IMR-90 (cell line): ENCODE data around the gene ACSF2. TPM values are rescaled to one million over a fixed set of nuclear protein-coding genes. Genes with fewer than 3 reads are reported as not detected.

ENCODE experiments used
- ATAC-seq: fragments of 200-7000 bp; cut with Tn5 transposase; 2 replicates; pipeline ENCODE4 v1.9.1; 2020; ENCODE audit warnings: low read depth, mild to moderate bottlenecking, moderate library complexity
- BruUV-seq: library from RNA; stranded (reverse); fragments of 400-500 nt; replicated peaks from 2 replicates; lab custom pipeline; 2021; lab: Mats Ljungman, UMichigan
- CTCF ChIA-PET: fragments of 300-600 bp; formaldehyde crosslinking; extraction: SDS; loops from one replicate; lab custom pipeline; 2021; ENCODE audit warnings: antibody characterized with exemption; lab: Yijun Ruan, JAX
- POLR2A ChIA-PET: fragments of 300-600 bp; sonication (Branson Sonifier 250); formaldehyde crosslinking; loops from one replicate; lab custom pipeline; 2022; ENCODE audit warnings: antibody characterized with exemption; ENCODE audit not compliant: unreplicated experiment; lab: Charles Lee
- DNase-seq: peaks from one replicate; pipeline ENCODE4 v3.0.0; 2013
- H2AFZ ChIP-seq: replicated peaks from 2 replicates; pipeline ENCODE3; 2013; ENCODE audit warnings: low read length, mild to moderate bottlenecking; ENCODE audit not compliant: poor library complexity
- H2AK5ac ChIP-seq: 2 replicates; pipeline ENCODE4 v1.6.1; 2013; ENCODE audit warnings: low read depth, low read length, inconsistent platforms
- H2AK9ac ChIP-seq: replicated peaks from 2 replicates; pipeline ENCODE3; 2013; ENCODE audit warnings: mild to moderate bottlenecking, low read depth, low read length, moderate library complexity; ENCODE audit not compliant: poor library complexity
- H2BK120ac ChIP-seq: 2 replicates; pipeline ENCODE4 v1.6.1; 2013; ENCODE audit warnings: low read depth, low read length, inconsistent platforms
- H2BK15ac ChIP-seq: 3 replicates; pipeline ENCODE4 v1.6.1; 2013; ENCODE audit warnings: low read depth, low read length, inconsistent platforms
- H2BK20ac ChIP-seq: 2 replicates; pipeline ENCODE4 v1.6.1; 2013; ENCODE audit warnings: low read depth, mild to moderate bottlenecking, inconsistent platforms, low read length, moderate library complexity
- H2BK5ac ChIP-seq: 2 replicates; pipeline ENCODE4 v1.6.1; 2013; ENCODE audit warnings: mild to moderate bottlenecking, low read depth, low read length, inconsistent platforms; ENCODE audit not compliant: poor library complexity, severe bottlenecking
- H3K14ac ChIP-seq: replicated peaks from 2 replicates; pipeline ENCODE4 v1.6.1; 2013; ENCODE audit warnings: low read depth, low read length, inconsistent platforms
- H3K18ac ChIP-seq: 2 replicates; pipeline ENCODE4 v1.6.1; 2013; ENCODE audit warnings: low read depth, low read length, control low read depth
- H3K23ac ChIP-seq: 2 replicates; pipeline ENCODE4 v1.6.1; 2013; ENCODE audit warnings: low read depth, low read length, inconsistent platforms
- H3K27ac ChIP-seq: 2 replicates; pipeline ENCODE4 v1.5.1; 2013; ENCODE audit warnings: mild to moderate bottlenecking, control low read depth, low read length; ENCODE audit not compliant: insufficient read depth
- H3K27me3 ChIP-seq: 2 replicates; pipeline ENCODE4 v1.6.1; 2013; ENCODE audit warnings: low read length; ENCODE audit not compliant: control insufficient read depth, insufficient read depth
- H3K36me3 ChIP-seq: 2 replicates; pipeline ENCODE4 v1.6.1; 2013; ENCODE audit warnings: low read length, mixed read lengths; ENCODE audit not compliant: control insufficient read depth, insufficient read depth
- H3K4ac ChIP-seq: 2 replicates; pipeline ENCODE4 v1.6.1; 2013; ENCODE audit warnings: low read depth, low read length, inconsistent platforms
- H3K4me1 ChIP-seq: 2 replicates; pipeline ENCODE4 v1.6.1; 2013; ENCODE audit warnings: low read length, mixed read lengths; ENCODE audit not compliant: control insufficient read depth, insufficient read depth
- H3K4me2 ChIP-seq: 2 replicates; pipeline ENCODE4 v1.6.1; 2013; ENCODE audit warnings: low read depth, mild to moderate bottlenecking, control low read depth, low read length, moderate library complexity
- H3K4me3 ChIP-seq: 2 replicates; pipeline ENCODE4 v1.5.1; 2013; ENCODE audit warnings: low read depth, mild to moderate bottlenecking, control low read depth, low read length, moderate library complexity; ENCODE audit not compliant: insufficient read depth
- H3K56ac ChIP-seq: 2 replicates; pipeline ENCODE4 v1.6.1; 2013; ENCODE audit warnings: low read length, inconsistent platforms; ENCODE audit not compliant: insufficient read depth; ENCODE audit errors: extremely low read depth
- H3K79me1 ChIP-seq, 2 experiments: 2 replicates each; pipeline ENCODE4 v1.6.1; 2013; ENCODE audit warnings: low read length in 2 of 2, inconsistent platforms in 1 of 2, low read depth in 1 of 2
- H3K9ac ChIP-seq: 2 replicates; pipeline ENCODE4 v1.6.1; 2013; ENCODE audit warnings: low read depth, low read length, control low read depth
- H3K9me1 ChIP-seq: 2 replicates; pipeline ENCODE4 v1.6.1; 2013; ENCODE audit warnings: low read length, inconsistent platforms; ENCODE audit not compliant: insufficient read depth
- H3K9me3 ChIP-seq: 2 replicates; pipeline ENCODE4 v1.6.1; 2013; ENCODE audit warnings: low read length; ENCODE audit not compliant: control insufficient read depth, insufficient read depth
- H4K20me1 ChIP-seq: 2 replicates; pipeline ENCODE4 v1.6.1; 2013; ENCODE audit warnings: low read length, inconsistent platforms; ENCODE audit not compliant: insufficient read depth
- H4K5ac ChIP-seq: 2 replicates; pipeline ENCODE4 v1.6.1; 2013; ENCODE audit warnings: mild to moderate bottlenecking, low read depth, low read length, control low read depth
- H4K8ac ChIP-seq, 2 experiments: 2 replicates each; pipeline ENCODE4 v1.6.1; 2013; ENCODE audit warnings: low read depth in 2 of 2, low read length in 2 of 2, control low read depth in 1 of 2, inconsistent platforms in 1 of 2
- H4K91ac ChIP-seq: 2 replicates; pipeline ENCODE4 v1.6.1; 2013; ENCODE audit warnings: low read depth, low read length, inconsistent platforms; ENCODE audit not compliant: insufficient read depth
- BHLHE40 ChIP-seq: fragments of 150-350 bp; IDR thresholded peaks from 2 replicates; pipeline ENCODE4 v1.6.1; 2016; ENCODE audit warnings: mild to moderate bottlenecking, low read depth, low read length
- CEBPB ChIP-seq: IDR thresholded peaks from 2 replicates; pipeline ENCODE4 v1.6.1; 2012; ENCODE audit warnings: low read depth, low read length, improper control_type of control experiment
- CHD1 ChIP-seq: IDR thresholded peaks from 2 replicates; pipeline ENCODE4 v1.6.1; 2012; ENCODE audit warnings: low read depth, low read length, improper control_type of control experiment
- CTCF ChIP-seq: conservative IDR thresholded peaks from 2 replicates; pipeline ENCODE4 v1.5.1; 2012; ENCODE audit warnings: mild to moderate bottlenecking, low read depth, low read length, improper control_type of control experiment
- ELK1 ChIP-seq: fragments of 150-350 bp; IDR thresholded peaks from 2 replicates; pipeline ENCODE4 v1.6.1; 2016; ENCODE audit warnings: low read depth, mild to moderate bottlenecking, low read length, moderate library complexity, borderline replicate concordance
- FOS ChIP-seq: fragments of 150-350 bp; IDR thresholded peaks from 2 replicates; pipeline ENCODE4 v1.6.1; 2016; ENCODE audit warnings: low read depth, low read length
- MAFK ChIP-seq: IDR thresholded peaks from 2 replicates; pipeline ENCODE4 v1.6.1; 2012; ENCODE audit warnings: low read depth, low read length, improper control_type of control experiment
- MAZ ChIP-seq: IDR thresholded peaks from 2 replicates; pipeline ENCODE4 v1.6.1; 2012; ENCODE audit warnings: low read depth, mild to moderate bottlenecking, low read length, improper control_type of control experiment, moderate library complexity, borderline replicate concordance
- MXI1 ChIP-seq: IDR thresholded peaks from 2 replicates; pipeline ENCODE4 v1.6.1; 2012; ENCODE audit warnings: low read depth, mild to moderate bottlenecking, low read length, moderate library complexity, borderline replicate concordance
- NFE2L2 ChIP-seq: fragments of 150-350 bp; IDR thresholded peaks from 2 replicates; pipeline ENCODE4 v1.6.1; 2016; ENCODE audit warnings: low read depth, mild to moderate bottlenecking, low read length
- POLR2A ChIP-seq: IDR thresholded peaks from 2 replicates; pipeline ENCODE4 v1.6.1; 2012; ENCODE audit warnings: mild to moderate bottlenecking, low read depth, low read length
- RAD21 ChIP-seq: IDR thresholded peaks from 2 replicates; pipeline ENCODE4 v1.6.1; 2012; ENCODE audit warnings: low read length, improper control_type of control experiment
- RCOR1 ChIP-seq: IDR thresholded peaks from 2 replicates; pipeline ENCODE4 v1.6.1; 2012; ENCODE audit warnings: mild to moderate bottlenecking, low read length, improper control_type of control experiment; ENCODE audit not compliant: insufficient replicate concordance
- RFX5 ChIP-seq: IDR thresholded peaks from 2 replicates; pipeline ENCODE4 v1.8.0; 2012; ENCODE audit warnings: low read depth, mild to moderate bottlenecking, low read length, moderate library complexity
- SMC3 ChIP-seq: fragments of 150-350 bp; IDR thresholded peaks from 2 replicates; pipeline ENCODE4 v1.6.1; 2016; ENCODE audit warnings: low read depth, mild to moderate bottlenecking, antibody characterized with exemption, low read length, moderate library complexity
- USF2 ChIP-seq: fragments of 150-350 bp; IDR thresholded peaks from 2 replicates; pipeline ENCODE4 v1.6.1; 2017; ENCODE audit warnings: mild to moderate bottlenecking, antibody characterized with exemption, low read length, low read depth
- WGBS, 2 experiments: methylation state at CpG; one replicate each; pipeline versions ENCODE4 v1.1.5 to v1.1.7; 2013; ENCODE audit warnings: missing lambda C conversion rate in 2 of 2; ENCODE audit not compliant: insufficient read length in 1 of 2; ENCODE audit errors: extremely low coverage in 2 of 2; 5-methylcytosine and 5-hydroxymethylcytosine counted together
- dilution Hi-C: fragments of 300-500 bp; cut with HindIII; formaldehyde crosslinking; loops from one replicate; pipeline ENCODE4 v1.14.3; 2018; ENCODE audit warnings: low sequenced_read_pairs; ENCODE audit not compliant: unreplicated experiment
- in situ Hi-C: fragments of 300-500 bp; cut with MboI; formaldehyde crosslinking; loops from 3 replicates; pipeline ENCODE4 v1.14.3; 2019; ENCODE audit warnings: low sequenced_read_pairs, inconsistent platforms, mixed read lengths
- intact Hi-C: fragments of 100-400 bp; cut with micrococcal nuclease; formaldehyde crosslinking; loops from 2 replicates; pipeline ENCODE4 v1.10.0; 2022
- polyA plus RNA-seq, 3 experiments: library from polyadenylated mRNA; depleted of rRNA; stranded (reverse); fragments of >200 nt; gene quantifications; 2 replicates each; pipeline ENCODE4 v1.2.3, GENCODE V29; 2012; ENCODE audit warnings: low replicate concordance in 1 of 3
- total RNA-seq: library from RNA; depleted of rRNA; stranded (reverse); fragments of >200 nt; gene quantifications from 2 replicates; pipeline ENCODE4 v1.2.3, GENCODE V29; 2012

The ACSF2 gene
- total and polyA plus RNA-seq, 2 of the 4 experiments (the other 2 are of a cell fraction): 18.5 to 27.2 TPM

GRCh38 chr17:50460831-50461526, 35.0 kb downstream of the ACSF2 start:
- Histone ChIP-seq H3K14ac (no peak overlapping the region), H4K5ac (no peak overlapping the region), H3K36me3 (peaks cover 1% of the 10 kb centered on the region; the same call in 1 of the 2 replicates), H4K8ac (no peak overlapping the region), H2BK20ac (no peak overlapping the region), H3K27ac (no peak overlapping the region), H2BK5ac (no peak overlapping the region), H3K4me3 (no peak overlapping the region), H3K27me3 (no peaks in the 10 kb centered on the region), H2AFZ (no peak overlapping the region), H3K79me1 (no peaks in the 10 kb centered on the region), H3K4me2 (no peak overlapping the region), H4K91ac (no peak overlapping the region), H3K4me1 (no peaks in the 10 kb centered on the region), H3K9ac (no peak overlapping the region), H4K20me1 (peaks cover 4% of the 10 kb centered on the region; the same call in 1 of the 2 replicates), H3K23ac (no peak overlapping the region), H3K18ac (no peak overlapping the region), H3K56ac (no peak overlapping the region), H3K4ac (no peak overlapping the region), H2AK9ac (no peak overlapping the region), H2BK120ac (no peak overlapping the region), H2BK15ac (no peak overlapping the region), H3K9me1 (0 out of 2 replicates have a peak, but pooled peaks cover 6% of the 10 kb centered on the region), H2AK5ac (no peak overlapping the region), H3K9me3 (no peaks in the 10 kb centered on the region)
- in situ Hi-C loops: no loop called here
- DNase-seq (no peak), ATAC-seq (no peak)
- dilution Hi-C loops: no loop called here
- WGBS, 2 experiments: 90% methylated on average over 6 of the region's 9 CpGs; no CpG with 5 or more reads in 1 of the 2 experiments
- POLR2A ChIA-PET: no interaction called here
- CTCF ChIA-PET: no interaction called here
- BruUV-seq: no TSS peak
- intact Hi-C loops: no loop called here
- no peak for TF ChIP-seq ELK1
- TF ChIP-seq MXI1: no peak
- TF ChIP-seq MAFK: no peak
- no peak for TF ChIP-seq RFX5
- TF ChIP-seq CEBPB: no peak
- no peak for TF ChIP-seq USF2
- no peak for TF ChIP-seq NFE2L2
- no peak for TF ChIP-seq MAZ
- TF ChIP-seq POLR2A: no peak
- TF ChIP-seq RAD21: no peak
- no peak for TF ChIP-seq FOS
- TF ChIP-seq CHD1: no peak
- TF ChIP-seq CTCF: no peak
- no peak for TF ChIP-seq SMC3
- TF ChIP-seq BHLHE40: no peak
- TF ChIP-seq RCOR1: no peak
